Measurements from ENCODE around the gene FOXE3.

- TF ChIP-seq EZH2 (IDR thresholded peaks at IDR 0.05; ENCODE audit: borderline replicate concordance, low read length), result no peak
- TF ChIP-seq CTCF (conservative IDR thresholded peaks at IDR 0.05 in 1 of 2, IDR thresholded peaks at IDR 0.05 in 1 of 2; ENCODE audit: extremely low read depth in 1 of 2, insufficient read depth in 1 of 2, low read depth in 1 of 2, low read length in 2 of 2), result no peak
Observed at GRCh38 chr1:47456250-47456649, 40.2 kb downstream of the FOXE3 start.

Data from mammary epithelial cell (primary cell).